Astrocyte (in vitro differentiated cells and primary cell): ENCODE results near the gene FFAR4.

Experiments
- EZH2 ChIP-seq: IDR thresholded peaks from 2 replicates; pipeline ENCODE4 v1.6.1; 2012; ENCODE audit warnings: mild to moderate bottlenecking, low read length, inconsistent platforms; ENCODE audit not compliant: insufficient read depth
- TF ChIP-seq, protein P1 (sequence below): IDR thresholded peaks from 2 replicates; pipeline ENCODE4 v1.5.1; 2011; ENCODE audit warnings: low read depth, mild to moderate bottlenecking, inconsistent platforms, low read length, moderate library complexity; ENCODE audit not compliant: insufficient read depth

GRCh38 chr10:93615576-93616235, 49.2 kb downstream of the FFAR4 start:
- TF ChIP-seq, protein P1, sequence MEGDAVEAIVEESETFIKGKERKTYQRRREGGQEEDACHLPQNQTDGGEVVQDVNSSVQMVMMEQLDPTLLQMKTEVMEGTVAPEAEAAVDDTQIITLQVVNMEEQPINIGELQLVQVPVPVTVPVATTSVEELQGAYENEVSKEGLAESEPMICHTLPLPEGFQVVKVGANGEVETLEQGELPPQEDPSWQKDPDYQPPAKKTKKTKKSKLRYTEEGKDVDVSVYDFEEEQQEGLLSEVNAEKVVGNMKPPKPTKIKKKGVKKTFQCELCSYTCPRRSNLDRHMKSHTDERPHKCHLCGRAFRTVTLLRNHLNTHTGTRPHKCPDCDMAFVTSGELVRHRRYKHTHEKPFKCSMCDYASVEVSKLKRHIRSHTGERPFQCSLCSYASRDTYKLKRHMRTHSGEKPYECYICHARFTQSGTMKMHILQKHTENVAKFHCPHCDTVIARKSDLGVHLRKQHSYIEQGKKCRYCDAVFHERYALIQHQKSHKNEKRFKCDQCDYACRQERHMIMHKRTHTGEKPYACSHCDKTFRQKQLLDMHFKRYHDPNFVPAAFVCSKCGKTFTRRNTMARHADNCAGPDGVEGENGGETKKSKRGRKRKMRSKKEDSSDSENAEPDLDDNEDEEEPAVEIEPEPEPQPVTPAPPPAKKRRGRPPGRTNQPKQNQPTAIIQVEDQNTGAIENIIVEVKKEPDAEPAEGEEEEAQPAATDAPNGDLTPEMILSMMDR = no peak
- no peak for TF ChIP-seq EZH2
